Mesenchymal stem cell (in vitro differentiated cells and primary cell): ENCODE data around the gene MEG3.

Experiments used
- DNase-seq: peaks from one replicate; pipeline ENCODE4 v3.0.0-alpha.2; 2013
- H2AFZ ChIP-seq: one replicate; pipeline ENCODE4 v1.6.1; 2013; ENCODE audit warnings: low read depth, mild to moderate bottlenecking, control low read depth, inconsistent platforms, low read length, moderate library complexity
- H2AK5ac ChIP-seq: 2 replicates; pipeline ENCODE4 v1.6.1; 2013; ENCODE audit warnings: low read length, moderate library complexity, mild to moderate bottlenecking, inconsistent platforms; ENCODE audit not compliant: severe bottlenecking
- H2BK120ac ChIP-seq: one replicate; pipeline ENCODE4 v1.6.1; 2013; ENCODE audit warnings: low read depth, mild to moderate bottlenecking, inconsistent platforms, low read length, moderate library complexity
- H2BK12ac ChIP-seq, 2 experiments: one replicate each; pipeline ENCODE4 v1.6.1; 2013; ENCODE audit warnings: inconsistent platforms in 2 of 2, low read length in 2 of 2, mild to moderate bottlenecking in 2 of 2, moderate library complexity in 2 of 2, control low read depth in 1 of 2
- H2BK15ac ChIP-seq: one replicate; pipeline ENCODE4 v1.6.1; 2013; ENCODE audit warnings: mild to moderate bottlenecking, low read depth, inconsistent platforms; ENCODE audit not compliant: poor library complexity, severe bottlenecking
- H2BK5ac ChIP-seq: 2 replicates; pipeline ENCODE4 v1.6.1; 2013; ENCODE audit warnings: low read depth, mild to moderate bottlenecking, low read length, control low read depth, inconsistent platforms; ENCODE audit not compliant: poor library complexity, severe bottlenecking
- H3K14ac ChIP-seq, 2 experiments: one replicate each; pipeline ENCODE4 v1.6.1; 2013; ENCODE audit warnings: inconsistent platforms in 2 of 2, low read length in 2 of 2, control low read depth in 1 of 2, mild to moderate bottlenecking in 1 of 2, moderate library complexity in 1 of 2
- H3K18ac ChIP-seq, 2 experiments: one replicate each; pipeline ENCODE4 v1.6.1; 2013; ENCODE audit warnings: inconsistent platforms in 2 of 2, low read length in 2 of 2, control low read depth in 1 of 2, low read depth in 1 of 2, mild to moderate bottlenecking in 1 of 2
- H3K23ac ChIP-seq, 2 experiments: one replicate each; pipeline ENCODE4 v1.6.1; 2013; ENCODE audit warnings: inconsistent platforms in 2 of 2, low read length in 2 of 2, mild to moderate bottlenecking in 2 of 2, moderate library complexity in 2 of 2, control low read depth in 1 of 2
- H3K27ac ChIP-seq: 2 replicates; pipeline ENCODE4 v1.5.1; 2013; ENCODE audit warnings: mild to moderate bottlenecking, moderate library complexity, low read length, control low read depth, inconsistent platforms; ENCODE audit not compliant: poor library complexity, severe bottlenecking
- H3K27me3 ChIP-seq, 2 experiments: 2 replicates each; pipeline versions ENCODE4 v1.6.1 to v1.7.0; 2013; ENCODE audit warnings: low read length in 2 of 2, mild to moderate bottlenecking in 2 of 2, moderate library complexity in 2 of 2, control low read depth in 1 of 2, inconsistent platforms in 1 of 2; ENCODE audit not compliant: control insufficient read depth in 1 of 2, insufficient read depth in 1 of 2
- H3K36me3 ChIP-seq, 2 experiments: 2 replicates each; pipeline versions ENCODE4 v1.6.1 to v1.7.0; 2013; ENCODE audit warnings: low read length in 2 of 2, control low read depth in 1 of 2, inconsistent platforms in 1 of 2, low read depth in 1 of 2, mild to moderate bottlenecking in 1 of 2; ENCODE audit not compliant: insufficient read depth in 2 of 2, control insufficient read depth in 1 of 2
- H3K4ac ChIP-seq, 2 experiments: one replicate each; pipeline ENCODE4 v1.6.1; 2013; ENCODE audit warnings: inconsistent platforms in 2 of 2, low read length in 2 of 2, mild to moderate bottlenecking in 2 of 2, moderate library complexity in 2 of 2, control low read depth in 1 of 2, low read depth in 1 of 2
- H3K4me1 ChIP-seq: 2 replicates; pipeline ENCODE4 v1.6.1; 2013; ENCODE audit warnings: low read depth, low read length, control low read depth; ENCODE audit not compliant: control insufficient read depth, insufficient read depth
- H3K4me2 ChIP-seq: 2 replicates; pipeline ENCODE4 v1.6.1; 2013; ENCODE audit warnings: low read length, mild to moderate bottlenecking, inconsistent platforms; ENCODE audit not compliant: poor library complexity, severe bottlenecking
- H3K4me3 ChIP-seq, 2 experiments: 2 replicates each; pipeline versions ENCODE4 v1.5.1 to v1.7.0; 2013; ENCODE audit warnings: low read length in 2 of 2, mild to moderate bottlenecking in 2 of 2, control low read depth in 1 of 2, low read depth in 1 of 2; ENCODE audit not compliant: insufficient read depth in 1 of 2
- H3K79me1 ChIP-seq: replicated peaks from 2 replicates; pipeline ENCODE4 v1.6.1; 2013; ENCODE audit warnings: mild to moderate bottlenecking, control low read depth, low read length, inconsistent platforms; ENCODE audit not compliant: poor library complexity, severe bottlenecking
- H3K9ac ChIP-seq: 2 replicates; pipeline ENCODE4 v1.7.0; 2013; ENCODE audit warnings: mild to moderate bottlenecking, low read length, moderate library complexity
- H3K9me3 ChIP-seq: 2 replicates; pipeline ENCODE4 v1.7.0; 2013; ENCODE audit warnings: mild to moderate bottlenecking, low read length; ENCODE audit not compliant: control insufficient read depth
- H4K8ac ChIP-seq: one replicate; pipeline ENCODE4 v1.6.1; 2013; ENCODE audit warnings: inconsistent platforms, mild to moderate bottlenecking, low read length, moderate library complexity
- H4K91ac ChIP-seq: one replicate; pipeline ENCODE4 v1.6.1; 2013; ENCODE audit warnings: mild to moderate bottlenecking, low read length, inconsistent platforms
- WGBS: methylation state at CpG from one replicate; pipeline ENCODE4 v1.1.7; 2013; ENCODE audit warnings: mixed read lengths; 5-methylcytosine and 5-hydroxymethylcytosine counted together

The MEG3 gene

DNA sequence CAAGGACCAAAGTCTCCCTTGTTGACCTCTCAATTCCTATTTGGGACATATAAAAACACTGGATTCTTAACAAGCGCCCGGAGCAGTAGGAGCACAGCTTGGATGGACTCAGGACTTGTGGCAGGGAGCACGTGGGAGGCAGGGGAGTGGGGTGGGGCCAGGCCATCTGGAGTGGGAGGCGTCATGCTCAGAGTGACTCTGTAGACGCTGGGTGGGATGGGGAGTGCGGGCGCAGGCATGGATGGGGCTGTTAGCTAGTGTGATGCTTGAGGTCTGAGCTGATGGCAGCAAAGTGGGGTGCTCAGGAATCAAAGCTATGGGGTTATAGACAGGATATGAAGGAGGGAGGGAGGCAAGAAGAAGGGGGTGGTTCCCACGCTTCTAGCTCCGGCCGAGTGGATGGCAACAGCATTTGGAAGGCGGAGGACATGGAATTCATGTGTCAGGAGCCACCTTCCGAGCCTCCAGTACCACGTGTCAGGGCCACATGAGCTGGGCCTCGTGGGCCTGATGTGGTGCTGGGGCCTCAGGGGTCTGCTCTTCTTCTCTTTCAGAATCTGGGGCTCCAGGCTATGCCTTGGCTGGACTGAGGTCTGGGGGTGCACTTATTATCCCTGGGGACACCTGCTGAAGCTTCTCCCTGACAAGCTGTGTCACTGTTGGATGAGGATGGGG lies 26.2 kb downstream of the MEG3 start:
- H2BK120ac ChIP-seq = no peak overlapping the region
- H3K4me2 ChIP-seq = no peak overlapping the region
- H3K4ac ChIP-seq = no peak overlapping the region
- peaks cover 0 to 14% of the 10 kb centered on the region in 2 experiments for H3K27me3 ChIP-seq
- peaks cover 0 to 60% of the 10 kb centered on the region in 2 experiments for H3K36me3 ChIP-seq
- no peak overlapping the region for H2BK12ac ChIP-seq
- no peak overlapping the region for H3K18ac ChIP-seq
- no peak overlapping the region for H3K23ac ChIP-seq
- H4K91ac ChIP-seq = no peak overlapping the region
- no peaks in the 10 kb centered on the region for H3K9me3 ChIP-seq
- no peak overlapping the region for H4K8ac ChIP-seq
- no peak overlapping the region for H2BK5ac ChIP-seq
- H3K9ac ChIP-seq = no peak overlapping the region
- no peak overlapping the region for H3K4me3 ChIP-seq
- 92% methylated on average over 14 of the region's 14 CpGs for WGBS
- H2BK15ac ChIP-seq = no peak overlapping the region
- no peaks in the 10 kb centered on the region for H3K4me1 ChIP-seq
- H3K27ac ChIP-seq = no peak overlapping the region
- H2AFZ ChIP-seq = no peak overlapping the region
- H2AK5ac ChIP-seq = no peak overlapping the region
- no peaks in the 10 kb centered on the region for H3K79me1 ChIP-seq
- H3K14ac ChIP-seq = no peak overlapping the region
- DNase-seq = no peak

DNA sequence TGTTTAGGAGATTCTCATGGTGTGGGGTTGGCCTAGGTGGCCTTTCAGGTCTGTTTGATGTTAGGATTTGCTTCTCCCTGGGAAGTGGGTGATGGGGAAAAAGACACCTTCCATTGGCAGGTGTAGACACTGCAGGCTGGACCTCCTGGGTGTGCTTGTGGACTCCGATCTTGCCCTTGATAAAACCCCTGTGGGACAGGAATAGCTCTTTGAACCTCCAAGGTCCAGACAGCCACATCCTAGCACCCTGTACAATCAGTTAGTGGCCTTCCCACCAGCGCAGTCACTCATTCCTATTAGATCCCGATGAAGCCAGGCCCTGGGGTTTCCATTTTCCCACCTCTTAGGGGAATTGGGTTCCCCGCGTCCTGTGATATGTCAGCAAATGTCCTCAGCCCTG lies 28.5 kb downstream of the MEG3 start:
- WGBS = 93% methylated on average over 5 of the region's 5 CpGs
- Histone ChIP-seq H3K23ac (no peak overlapping the region), H3K36me3 (peaks cover 0 to 58% of the 10 kb centered on the region in 2 experiments), H2BK15ac (no peak overlapping the region), H3K79me1 (no peaks in the 10 kb centered on the region), H3K14ac (no peak overlapping the region), H2BK120ac (no peak overlapping the region), H4K91ac (no peak overlapping the region), H2AK5ac (no peak overlapping the region), H3K27me3 (peaks cover 0 to 24% of the 10 kb centered on the region in 2 experiments), H2BK5ac (no peak overlapping the region), H3K4me1 (no peaks in the 10 kb centered on the region), H3K27ac (no peak overlapping the region), H3K4me3 (no peak overlapping the region), H3K4ac (no peak overlapping the region), H3K18ac (no peak overlapping the region), H3K9me3 (no peaks in the 10 kb centered on the region), H3K4me2 (no peak overlapping the region), H4K8ac (no peak overlapping the region), H2AFZ (no peak overlapping the region), H3K9ac (no peak overlapping the region), H2BK12ac (no peak overlapping the region)
- no peak for DNase-seq

GRCh38 chr14:100855256-100855930 lies 29.5 kb downstream of the MEG3 start:
- H3K4me2 ChIP-seq = no peak overlapping the region
- no peak overlapping the region for H2BK12ac ChIP-seq
- WGBS = 83% methylated on average over 18 of the region's 18 CpGs
- H3K9ac ChIP-seq = no peak overlapping the region
- H3K14ac ChIP-seq = no peak overlapping the region
- no peak overlapping the region for H2AFZ ChIP-seq
- H3K18ac ChIP-seq = no peak overlapping the region
- H2BK5ac ChIP-seq = no peak overlapping the region
- peaks cover 0 to 24% of the 10 kb centered on the region in 2 experiments for H3K27me3 ChIP-seq
- no peaks in the 10 kb centered on the region for H3K4me1 ChIP-seq
- H3K79me1 ChIP-seq = no peaks in the 10 kb centered on the region
- H3K9me3 ChIP-seq = no peaks in the 10 kb centered on the region
- H3K23ac ChIP-seq = no peak overlapping the region
- no peak overlapping the region for H3K4me3 ChIP-seq
- H3K4ac ChIP-seq = no peak overlapping the region
- no peak overlapping the region for H2BK15ac ChIP-seq
- H3K36me3 ChIP-seq = peaks cover 0 to 62% of the 10 kb centered on the region in 2 experiments
- no peak overlapping the region for H2BK120ac ChIP-seq
- no peak overlapping the region for H3K27ac ChIP-seq
- no peak for DNase-seq
- H4K8ac ChIP-seq = no peak overlapping the region
- H4K91ac ChIP-seq = no peak overlapping the region
- no peak overlapping the region for H2AK5ac ChIP-seq

DNA sequence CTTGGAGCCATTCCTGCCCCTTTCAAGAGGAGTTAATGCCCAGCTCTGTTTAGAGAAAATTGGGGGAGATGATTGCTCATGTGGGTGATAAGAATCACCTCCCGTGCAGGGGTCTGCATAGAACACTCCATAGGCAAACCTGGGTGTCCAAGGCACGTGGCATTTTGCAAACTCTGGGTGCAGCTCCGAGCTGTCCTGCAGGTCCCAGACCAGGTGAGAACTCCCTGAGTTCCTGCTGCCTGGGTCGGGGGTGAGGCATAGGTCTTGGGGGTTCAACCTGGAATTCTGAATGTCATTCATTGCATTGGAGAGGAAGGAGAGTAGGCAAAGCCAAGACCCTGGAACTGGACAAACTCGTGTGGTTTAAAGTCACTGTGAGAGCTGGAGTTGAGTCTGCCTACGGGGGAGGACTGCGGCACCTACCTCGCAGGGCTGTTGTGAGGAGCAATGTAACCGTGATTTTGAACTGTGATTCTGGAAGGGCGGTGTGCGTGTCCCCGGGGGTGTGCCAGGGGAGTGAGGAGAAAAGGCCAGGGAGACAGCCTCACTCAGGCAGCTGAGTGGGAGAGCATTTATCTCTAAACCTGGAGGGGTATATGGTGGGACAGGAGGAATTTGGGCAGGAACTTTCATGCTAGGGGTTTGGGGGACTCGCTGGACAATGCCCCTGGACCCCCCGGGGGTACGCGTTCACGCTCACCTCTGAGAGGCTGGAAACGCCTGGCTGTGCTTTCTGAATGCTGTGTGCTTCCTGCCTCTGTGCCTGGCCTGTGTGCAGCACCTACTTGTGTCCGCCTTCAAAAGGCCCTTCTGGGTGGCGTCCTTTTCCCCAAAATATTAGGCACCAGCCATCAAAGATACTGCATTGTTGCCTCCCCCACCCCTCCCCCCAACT lies 30.4 kb downstream of the MEG3 start:
- H3K4ac ChIP-seq = no peak overlapping the region
- H4K91ac ChIP-seq = no peak overlapping the region
- H3K9me3 ChIP-seq = no peaks in the 10 kb centered on the region
- no peak overlapping the region for H4K8ac ChIP-seq
- no peak overlapping the region for H3K4me2 ChIP-seq
- peaks cover 0 to 60% of the 10 kb centered on the region in 2 experiments for H3K36me3 ChIP-seq
- H2BK15ac ChIP-seq = no peak overlapping the region
- no peak overlapping the region for H3K27ac ChIP-seq
- no peak overlapping the region for H2AK5ac ChIP-seq
- no peak overlapping the region for H2AFZ ChIP-seq
- H3K4me3 ChIP-seq = no peak overlapping the region
- no peaks in the 10 kb centered on the region for H3K4me1 ChIP-seq
- H2BK12ac ChIP-seq = no peak overlapping the region
- H2BK120ac ChIP-seq = no peak overlapping the region
- H3K27me3 ChIP-seq = peaks cover 0 to 24% of the 10 kb centered on the region in 2 experiments
- WGBS = 86% methylated on average over 20 of the region's 20 CpGs
- H2BK5ac ChIP-seq = no peak overlapping the region
- no peak overlapping the region for H3K23ac ChIP-seq
- no peak overlapping the region for H3K14ac ChIP-seq
- DNase-seq = no peak
- no peaks in the 10 kb centered on the region for H3K79me1 ChIP-seq
- H3K9ac ChIP-seq = no peak overlapping the region
- H3K18ac ChIP-seq = no peak overlapping the region
